Activated CD8-positive, alpha-beta memory T cell treated with anti-CD3 and anti-CD28 coated beads, Interleukin-2, amount 50 U/mL, for 1 hour (primary cell): Measurements from ENCODE around the gene TTLL12.

Experiments
- DNase-seq: peaks from one replicate; pipeline ENCODE4 v3.0.0-alpha.2; 2020; ENCODE audit errors: extremely low read depth

Gene TTLL12

GRCh38 chr22:43186272-43187170, at the start of gene TTLL12:
TSS of gene TTLL12 (minus strand) at chr22:43187134. CDS start at chr22:43187069, 65 bp downstream.
- DNase-seq, result no peak

GRCh38 chr22:43235445-43236409, 48.8 kb upstream of the TTLL12 start:
- DNase-seq, result no peak

- no peak for DNase-seq
Observed at GRCh38 chr22:43234264-43234988, 47.5 kb upstream of the TTLL12 start.

- DNase-seq, result no peak
Observed at GRCh38 chr22:43233529-43233928, 46.6 kb upstream of the TTLL12 start.

- DNase-seq, result no peak
Observed at GRCh38 chr22:43232445-43232844, 45.5 kb upstream of the TTLL12 start.

- no peak for DNase-seq
Observed at GRCh38 chr22:43231724-43232034, 44.7 kb upstream of the TTLL12 start.

- peak; percentile 13 for DNase-seq
Observed at GRCh38 chr22:43230971-43231723, 44.2 kb upstream of the TTLL12 start.

- no peak for DNase-seq
Observed at GRCh38 chr22:43230571-43230970, 43.6 kb upstream of the TTLL12 start.

- DNase-seq, result no peak
Observed at GRCh38 chr22:43228863-43229262, 41.9 kb upstream of the TTLL12 start.

- no peak for DNase-seq
Observed at GRCh38 chr22:43228330-43228729, 41.4 kb upstream of the TTLL12 start.

- no peak for DNase-seq
Observed at GRCh38 chr22:43227239-43227630, 40.3 kb upstream of the TTLL12 start.

GRCh38 chr22:43226377-43227238, 39.7 kb upstream of the TTLL12 start:
- no peak for DNase-seq

GRCh38 chr22:43225609-43226008, 38.7 kb upstream of the TTLL12 start:
- DNase-seq, result no peak

- DNase-seq, result no peak
Observed at GRCh38 chr22:43222987-43223386, 36.1 kb upstream of the TTLL12 start.

GRCh38 chr22:43222262-43222661, 35.3 kb upstream of the TTLL12 start:
- DNase-seq, result no peak

- DNase-seq, result no peak
Observed at GRCh38 chr22:43220625-43221380, 33.9 kb upstream of the TTLL12 start.

- no peak for DNase-seq
Observed at GRCh38 chr22:43218786-43219185, 31.9 kb upstream of the TTLL12 start.

- DNase-seq, result no peak
Observed at GRCh38 chr22:43217285-43218030, 30.5 kb upstream of the TTLL12 start.

- DNase-seq, result no peak
Observed at GRCh38 chr22:43216738-43217137, 29.8 kb upstream of the TTLL12 start.
